Tibial nerve (tissue), 4 donors: Measurements from ENCODE around the gene TMEM231.

Source experiments
- EP300 ChIP-seq, 2 donors: sonication (generic); formaldehyde crosslinking; IDR thresholded peaks; one replicate each; pipeline ENCODE4 v1.6.1; 2017; ENCODE audit warnings: antibody characterized with exemption in 2 of 2, mild to moderate bottlenecking in 1 of 2
- POLR2A ChIP-seq, 2 donors: fragments of 450-650 bp; IDR thresholded peaks; one replicate each; pipeline ENCODE4 v1.6.1; 2017; ENCODE audit warnings: antibody characterized with exemption in 2 of 2, mild to moderate bottlenecking in 2 of 2, moderate library complexity in 2 of 2
- TF ChIP-seq, protein P1 (sequence below), 5 experiments: fragments of 200-600 bp in 3 of 5; fragments of 450-650 bp in 2 of 5; sonication (generic) in 3 of 5; IDR thresholded peaks; one replicate each; pipeline ENCODE4 v1.5.1; 2016 to 2019; ENCODE audit warnings: antibody characterized with exemption in 5 of 5, mild to moderate bottlenecking in 3 of 5, moderate library complexity in 2 of 5

DNA sequence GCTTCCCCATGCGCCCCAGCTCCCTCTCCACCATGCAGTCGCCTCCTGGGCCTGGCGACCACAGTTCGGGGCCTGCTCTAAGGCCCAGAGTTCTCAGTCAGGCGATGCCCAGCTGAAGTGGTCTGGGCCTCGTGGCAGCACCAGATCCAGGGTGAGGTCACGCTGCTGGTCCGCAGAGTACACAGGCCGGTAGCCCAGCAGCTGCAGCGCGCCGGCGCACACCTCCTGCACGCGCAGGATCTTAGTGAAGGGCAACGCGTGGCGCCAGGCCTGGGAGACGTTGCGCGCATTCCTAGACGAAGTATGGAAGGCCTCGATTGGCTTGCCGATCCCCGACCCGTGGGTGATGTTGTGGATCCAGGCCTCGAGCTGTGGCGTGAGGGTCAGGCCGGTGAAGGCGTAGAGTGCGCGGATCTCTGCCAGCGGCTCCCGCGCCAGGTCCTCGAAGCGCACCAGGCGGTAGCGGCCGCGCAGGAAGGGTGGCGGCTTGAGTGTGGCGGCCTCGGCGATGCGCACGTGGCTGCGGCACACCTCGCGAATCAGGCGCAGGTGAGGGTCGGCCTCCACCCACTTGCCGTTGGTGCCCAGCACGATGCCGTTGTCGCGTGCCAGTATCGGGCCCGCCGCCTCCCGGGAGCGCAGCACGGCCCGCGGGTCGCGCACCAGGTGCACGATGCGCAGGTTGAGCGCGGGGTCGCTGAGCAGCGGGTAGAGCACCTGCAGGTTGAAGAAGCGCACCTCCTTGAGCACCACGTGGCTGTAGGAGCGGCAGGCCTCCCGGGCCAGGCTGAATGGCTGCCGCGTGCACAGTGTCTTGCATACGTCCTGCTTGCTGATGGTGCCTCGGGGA, 26.8 kb downstream of the TMEM231 start:
- TF ChIP-seq, protein P1, sequence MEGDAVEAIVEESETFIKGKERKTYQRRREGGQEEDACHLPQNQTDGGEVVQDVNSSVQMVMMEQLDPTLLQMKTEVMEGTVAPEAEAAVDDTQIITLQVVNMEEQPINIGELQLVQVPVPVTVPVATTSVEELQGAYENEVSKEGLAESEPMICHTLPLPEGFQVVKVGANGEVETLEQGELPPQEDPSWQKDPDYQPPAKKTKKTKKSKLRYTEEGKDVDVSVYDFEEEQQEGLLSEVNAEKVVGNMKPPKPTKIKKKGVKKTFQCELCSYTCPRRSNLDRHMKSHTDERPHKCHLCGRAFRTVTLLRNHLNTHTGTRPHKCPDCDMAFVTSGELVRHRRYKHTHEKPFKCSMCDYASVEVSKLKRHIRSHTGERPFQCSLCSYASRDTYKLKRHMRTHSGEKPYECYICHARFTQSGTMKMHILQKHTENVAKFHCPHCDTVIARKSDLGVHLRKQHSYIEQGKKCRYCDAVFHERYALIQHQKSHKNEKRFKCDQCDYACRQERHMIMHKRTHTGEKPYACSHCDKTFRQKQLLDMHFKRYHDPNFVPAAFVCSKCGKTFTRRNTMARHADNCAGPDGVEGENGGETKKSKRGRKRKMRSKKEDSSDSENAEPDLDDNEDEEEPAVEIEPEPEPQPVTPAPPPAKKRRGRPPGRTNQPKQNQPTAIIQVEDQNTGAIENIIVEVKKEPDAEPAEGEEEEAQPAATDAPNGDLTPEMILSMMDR (IDR thresholded peaks at IDR 0.05) = no peak
- TF ChIP-seq POLR2A (IDR thresholded peaks at IDR 0.05) (no peak), EP300 (IDR thresholded peaks at IDR 0.05) (no peak)
